Measurements from ENCODE around the gene AKT3.

Gene AKT3

DNA sequence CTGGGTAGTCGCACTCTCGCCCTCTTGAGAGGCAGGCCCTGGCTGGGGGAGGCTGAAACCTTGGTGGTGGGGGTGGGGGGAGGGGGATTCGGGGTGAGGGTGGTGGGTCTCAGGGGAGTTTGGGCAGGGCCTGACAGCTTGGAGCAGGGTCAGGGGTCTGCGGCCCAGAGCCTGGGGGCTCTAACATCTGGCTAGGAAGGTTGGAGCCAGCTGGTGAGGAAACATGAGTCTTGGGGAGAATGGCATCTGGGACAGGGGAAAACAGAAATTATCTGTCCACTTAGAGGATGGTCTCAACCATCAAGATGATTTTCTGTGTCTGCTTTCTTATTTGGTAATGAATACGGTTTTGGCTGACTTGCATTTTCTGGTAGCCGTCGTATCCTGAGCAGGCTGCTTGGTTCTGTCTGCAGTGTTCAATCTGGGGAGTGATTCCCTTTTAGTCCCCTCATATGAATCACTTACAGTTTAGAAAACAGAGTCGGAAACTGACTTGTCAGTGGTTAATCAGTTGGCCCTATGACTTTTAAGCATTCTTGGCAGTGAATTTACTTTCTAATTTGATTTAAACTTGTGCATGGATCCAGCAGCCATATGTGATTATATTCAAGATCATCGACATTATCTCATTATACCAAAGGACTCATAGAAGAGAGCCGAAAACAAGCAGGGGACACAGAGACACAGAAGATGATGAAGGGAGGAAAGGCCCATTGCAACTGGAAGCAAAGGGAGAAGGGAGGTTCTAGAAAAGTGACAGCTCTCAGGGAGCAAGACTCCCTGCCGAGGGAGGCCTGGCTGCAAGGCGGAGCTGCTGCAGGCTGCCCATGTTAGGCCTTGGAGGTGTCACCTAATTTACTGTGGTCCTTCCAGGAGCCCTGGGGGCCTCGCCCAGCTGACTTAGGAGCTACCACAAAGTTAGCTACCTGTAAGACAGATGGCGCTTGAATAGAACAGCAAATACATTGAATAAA lies 356.6 kb downstream of the AKT3 start:
- no peak for DNase-seq (ENCODE audit: extremely low read depth in 1 of 2, low read depth in 1 of 2)

DNA sequence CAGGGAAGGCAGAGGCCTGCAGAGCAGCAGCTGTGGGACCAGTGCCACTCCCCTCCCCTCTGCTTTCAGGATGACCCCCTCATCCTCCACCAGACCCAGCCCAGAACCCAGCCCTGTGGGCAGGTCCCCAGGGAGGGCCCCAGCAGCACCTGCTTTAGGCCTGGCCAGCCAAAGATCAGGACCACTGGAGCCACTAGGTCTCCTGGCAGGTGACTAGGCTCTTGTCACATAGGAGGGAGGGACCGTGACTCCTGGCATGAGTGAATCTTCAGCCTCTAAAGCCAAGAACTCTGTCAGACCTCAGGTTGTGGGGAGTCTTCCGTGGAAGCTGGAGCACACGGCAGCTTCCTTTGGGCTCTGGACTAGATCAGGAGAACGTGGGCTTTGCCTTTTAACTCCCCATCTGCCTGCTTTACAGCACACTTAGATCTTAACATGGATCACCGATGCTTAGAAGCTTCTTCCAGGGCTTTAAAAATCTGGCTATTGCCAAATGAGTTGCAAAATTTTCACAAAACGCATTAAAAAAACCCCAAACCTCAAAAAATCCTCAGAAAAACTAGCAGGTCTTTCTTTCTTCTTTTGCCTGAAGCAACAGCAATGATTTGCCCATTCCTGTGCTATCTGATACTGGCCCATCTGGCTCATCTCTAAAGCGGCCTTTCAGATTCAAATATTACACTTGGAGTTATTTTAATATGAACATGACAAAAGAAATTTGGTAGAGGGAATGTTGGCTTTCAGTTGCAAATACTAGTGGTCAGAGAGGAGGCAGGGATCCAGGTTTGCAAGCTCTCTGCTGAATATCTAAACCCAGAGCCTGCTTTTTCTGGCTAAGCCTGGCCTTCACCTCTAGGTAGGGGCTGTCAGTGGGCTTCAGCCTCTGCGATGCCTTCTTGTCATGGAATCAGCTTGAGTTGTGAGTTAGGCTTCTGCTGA lies 359.0 kb downstream of the AKT3 start:
- no peak for DNase-seq (ENCODE audit: extremely low read depth in 1 of 2, low read depth in 1 of 2)

DNA sequence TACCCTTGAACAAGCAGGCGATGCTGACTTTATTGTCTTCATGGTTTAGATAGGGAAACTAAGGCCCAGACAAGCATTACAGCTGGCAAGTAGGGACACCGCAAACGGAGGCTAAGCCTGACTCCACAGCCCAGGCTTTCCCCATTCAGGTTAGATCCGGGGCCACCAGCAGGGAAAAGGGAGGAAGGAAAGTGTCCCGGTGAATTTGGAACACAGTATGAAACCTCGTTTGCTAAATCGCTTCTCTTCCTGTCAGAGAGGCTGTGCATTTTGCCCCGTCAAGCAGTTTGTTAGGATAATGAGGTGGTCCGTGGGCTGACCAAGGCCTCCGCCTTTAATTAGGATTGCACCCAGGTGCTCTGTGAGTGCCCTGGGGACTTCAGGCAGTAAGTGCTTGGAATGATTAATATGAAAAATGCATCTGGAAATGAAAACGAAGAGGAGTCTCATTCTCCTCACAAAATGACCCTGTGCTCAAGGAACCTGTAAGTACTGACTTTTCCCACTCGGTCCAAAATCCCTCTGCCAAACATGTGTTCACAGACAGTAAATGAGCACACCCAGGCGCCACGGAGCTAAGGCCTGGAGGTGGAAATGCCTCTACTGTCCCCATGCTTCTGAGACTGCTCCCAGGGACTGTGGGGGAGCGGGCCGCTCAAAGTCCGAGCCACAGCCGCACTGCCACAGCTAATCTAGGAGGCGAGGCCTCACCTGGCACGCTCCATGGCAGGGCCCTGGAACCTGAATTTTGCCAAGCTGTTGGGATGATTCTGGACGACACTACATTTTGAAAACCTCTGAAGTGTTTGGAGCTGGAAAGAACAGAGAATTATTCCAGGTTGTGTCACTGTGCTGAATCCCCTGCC lies 360.1 kb downstream of the AKT3 start:
- no peak for DNase-seq (ENCODE audit: extremely low read depth in 1 of 2, low read depth in 1 of 2)

DNA sequence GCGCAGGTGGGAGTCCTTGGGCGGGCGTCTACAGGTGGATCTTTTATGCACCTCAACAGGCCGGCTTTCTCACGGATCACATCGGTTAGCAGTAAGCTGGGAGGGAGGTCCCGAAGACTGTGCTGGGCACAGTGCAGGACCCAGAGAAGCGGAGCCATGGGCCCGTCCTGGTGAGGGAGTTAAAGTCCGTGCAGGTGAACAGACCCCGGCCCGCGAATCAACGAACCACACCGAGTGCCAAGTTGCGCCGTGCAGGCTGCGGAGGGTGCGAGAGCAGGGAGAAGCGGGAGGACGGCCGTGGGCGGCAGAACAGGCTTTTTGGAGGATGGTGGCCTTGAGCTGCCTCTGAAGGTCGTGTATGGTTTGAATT lies 360.9 kb downstream of the AKT3 start:
- DNase-seq (ENCODE audit: extremely low read depth in 1 of 2, low read depth in 1 of 2) = no peak

DNA sequence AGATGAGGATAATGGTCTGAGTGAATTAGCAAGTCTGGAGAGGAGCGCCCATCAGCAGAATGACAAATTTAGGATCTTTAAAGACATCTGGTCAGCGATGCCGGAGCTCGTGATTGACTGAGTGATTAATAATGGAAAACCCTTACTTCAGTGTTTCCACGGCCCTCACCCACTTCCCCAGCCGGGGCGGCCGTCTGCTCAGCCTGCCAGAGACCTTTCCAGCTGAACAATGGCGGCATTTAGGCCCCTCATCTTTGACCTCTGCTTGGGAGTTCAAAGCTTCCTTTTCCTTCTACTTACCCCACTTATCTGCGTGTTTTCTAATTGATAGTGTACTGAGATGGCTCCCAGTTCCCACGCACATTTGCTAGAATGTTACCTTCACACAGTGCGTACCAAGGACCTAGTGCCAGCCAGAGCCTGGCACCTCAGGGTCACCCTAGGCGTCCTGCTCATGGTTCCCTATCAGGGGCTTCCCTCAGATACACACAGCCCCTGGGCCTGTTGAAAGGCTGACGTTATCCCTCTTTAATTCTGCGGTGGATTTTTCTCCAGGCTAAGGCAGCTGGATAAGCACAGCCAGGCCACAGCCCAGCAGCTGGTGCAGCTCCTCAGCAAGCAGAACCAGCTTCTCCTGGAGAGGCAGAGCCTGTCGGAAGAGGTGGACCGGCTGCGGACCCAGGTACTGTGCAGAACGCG lies 361.4 kb downstream of the AKT3 start:
- no peak for DNase-seq (ENCODE audit: extremely low read depth in 1 of 2, low read depth in 1 of 2)

DNA sequence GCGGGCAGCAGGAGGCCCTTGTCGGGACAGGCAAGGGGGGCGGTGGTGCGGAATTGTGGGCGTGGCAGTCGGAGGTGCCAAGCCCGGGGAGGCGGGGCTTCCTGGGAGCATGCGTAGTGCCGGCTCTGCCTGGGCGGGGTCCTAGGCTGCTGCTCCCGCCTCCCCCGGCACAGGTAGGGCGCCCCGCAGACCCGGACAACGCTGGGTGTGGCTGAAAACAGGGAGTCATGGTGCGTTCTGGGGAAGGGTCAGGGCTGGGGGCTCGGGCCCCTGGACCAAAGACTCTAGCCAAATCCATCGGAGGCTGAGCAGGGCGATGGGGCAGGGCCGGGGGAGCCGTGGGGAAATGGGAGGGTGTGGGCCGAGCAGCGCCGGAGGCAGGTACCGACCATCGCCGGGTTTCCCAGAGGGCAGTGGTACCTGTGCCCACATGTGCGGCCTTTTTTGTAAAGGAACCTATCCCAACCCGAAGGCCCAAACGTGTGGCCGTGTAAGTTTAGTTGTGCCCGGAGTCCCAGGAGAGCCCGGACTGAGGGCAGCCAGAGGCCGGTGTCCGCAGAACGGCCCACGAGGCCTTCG lies 362.3 kb downstream of the AKT3 start:
- DNase-seq (ENCODE audit: extremely low read depth in 1 of 2, low read depth in 1 of 2) = no peak

DNA sequence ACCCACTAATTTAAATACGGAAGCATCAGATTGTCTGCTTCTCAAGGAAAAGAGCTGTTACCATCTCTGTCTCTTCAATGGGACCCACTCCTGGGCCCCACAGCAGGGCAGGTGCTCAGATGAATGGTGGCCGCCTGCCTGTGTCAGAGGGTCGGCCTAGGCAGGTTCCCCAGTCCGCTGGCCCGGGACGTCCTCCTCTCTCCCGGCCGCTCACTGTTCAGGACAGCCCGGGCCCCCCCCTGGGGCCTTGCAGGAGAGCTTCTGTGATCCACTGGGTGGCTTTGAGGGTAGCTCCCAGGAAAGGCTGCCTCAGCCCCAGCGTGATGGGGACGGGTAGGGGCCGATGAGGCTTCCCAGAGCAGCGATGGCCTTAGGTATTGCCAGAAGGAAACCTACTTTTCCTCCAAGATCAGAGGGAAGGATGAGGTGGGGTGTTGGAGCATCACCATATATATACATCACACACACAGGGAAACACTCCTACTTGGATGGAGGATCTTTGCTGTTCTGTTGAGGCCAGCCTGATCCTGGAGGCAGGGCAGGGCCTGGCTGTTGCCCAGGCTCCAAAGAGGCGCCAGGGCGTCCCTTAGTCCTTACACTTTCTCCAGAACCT lies 362.9 kb downstream of the AKT3 start:
- no peak for DNase-seq (ENCODE audit: extremely low read depth in 1 of 2, low read depth in 1 of 2)

DNA sequence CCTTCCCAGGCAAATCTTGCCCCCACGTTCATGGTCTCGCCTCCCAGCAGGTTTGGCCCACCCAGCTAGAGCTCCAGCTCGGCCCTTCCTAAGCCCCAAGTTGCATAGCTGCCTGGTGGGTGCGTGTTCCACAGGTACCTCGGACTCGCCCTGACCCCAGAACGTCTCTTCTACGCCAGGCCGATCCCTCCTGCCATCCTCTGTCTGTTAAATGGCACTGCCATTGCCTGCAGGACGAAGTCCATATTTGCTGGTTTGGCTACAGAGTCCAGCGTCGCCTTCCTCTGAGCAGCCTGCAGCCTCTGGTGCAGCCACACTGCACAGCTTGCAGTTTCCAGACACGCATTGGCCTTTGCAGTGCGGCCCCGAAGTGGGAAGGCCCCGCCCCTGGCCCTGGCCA lies 366.1 kb downstream of the AKT3 start:
- DNase-seq (ENCODE audit: extremely low read depth in 1 of 2, low read depth in 1 of 2) = no peak

DNA sequence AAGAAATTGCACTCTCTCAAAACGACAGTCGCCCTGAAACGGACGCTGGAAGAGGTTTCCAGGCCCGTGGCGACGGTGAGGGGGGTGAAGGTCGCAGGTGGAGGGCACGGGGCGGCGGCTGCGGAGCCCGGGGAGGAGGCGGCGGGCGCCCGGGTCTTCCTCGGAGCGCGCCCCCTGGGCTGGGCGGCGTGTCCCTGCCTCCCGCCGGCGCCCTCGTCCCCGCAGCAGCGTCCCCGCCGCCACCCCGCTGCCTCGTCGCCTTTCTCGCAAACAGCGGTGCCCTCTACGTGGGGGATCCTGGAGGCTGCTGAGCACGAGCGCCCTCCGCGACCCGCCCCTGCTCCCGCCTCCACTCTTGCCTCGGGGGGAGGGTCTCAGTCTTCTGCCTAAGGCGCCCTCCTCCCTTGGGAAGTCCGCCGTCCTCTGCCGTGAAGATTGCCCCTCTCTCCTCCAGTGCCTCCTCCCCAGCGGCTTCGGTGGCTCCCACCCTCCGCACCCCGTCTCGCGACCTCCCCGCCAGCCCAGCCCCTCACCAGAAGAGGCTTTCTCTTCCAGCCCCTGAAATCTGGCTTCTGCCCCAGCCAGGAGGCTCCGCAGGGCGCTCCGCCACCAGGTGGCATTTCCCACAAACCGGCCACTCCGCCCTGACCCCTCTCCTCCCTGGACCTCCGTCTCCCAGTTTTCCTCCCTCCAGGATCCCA lies 366.8 kb downstream of the AKT3 start:
- peak in 1 of 2 donors; percentile 6 for DNase-seq (ENCODE audit: extremely low read depth in 1 of 2, low read depth in 1 of 2)

DNA sequence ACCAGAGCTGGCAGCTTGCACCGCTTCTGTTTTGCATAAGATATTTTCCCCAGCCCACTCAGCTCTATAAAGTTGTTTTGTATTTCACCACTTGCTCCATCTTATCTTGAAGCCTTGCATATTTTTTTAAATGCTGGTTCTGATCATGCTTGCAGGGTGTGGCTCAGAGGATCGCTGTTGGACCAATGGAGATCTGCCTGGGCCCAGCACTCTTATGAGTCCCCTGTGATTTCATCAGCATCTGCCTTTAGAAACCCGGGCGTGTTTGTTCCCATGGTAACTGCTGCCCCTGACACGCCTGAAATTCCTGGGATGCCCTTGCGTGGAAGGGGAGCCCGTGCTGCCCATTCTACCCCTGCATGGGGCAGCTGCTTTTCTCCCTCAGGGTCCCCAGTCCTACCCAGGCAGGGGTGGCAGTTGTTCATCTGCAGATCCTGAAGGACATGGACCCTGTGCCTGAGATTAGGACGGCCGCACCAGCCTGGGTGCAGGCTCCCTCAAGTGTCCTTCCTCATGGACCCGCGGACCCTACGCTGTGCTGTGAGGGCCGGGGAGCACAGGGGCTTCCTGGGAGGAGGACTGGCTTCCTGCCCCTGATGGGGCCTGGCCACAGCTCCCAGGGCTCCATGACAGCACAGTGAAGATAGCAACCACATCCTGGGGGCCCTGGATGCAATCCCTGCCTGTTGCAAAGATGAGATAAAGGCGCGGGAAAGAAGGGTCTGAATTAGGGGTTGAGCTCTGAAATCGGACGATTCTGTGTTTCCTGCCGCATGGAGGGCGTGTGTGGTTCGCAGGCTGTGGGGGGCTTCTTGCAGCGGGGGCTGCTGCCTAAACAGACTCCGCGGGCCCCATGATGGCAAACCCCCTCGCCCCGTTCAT lies 367.7 kb downstream of the AKT3 start:
- DNase-seq (ENCODE audit: extremely low read depth in 1 of 2, low read depth in 1 of 2) = no peak

DNA sequence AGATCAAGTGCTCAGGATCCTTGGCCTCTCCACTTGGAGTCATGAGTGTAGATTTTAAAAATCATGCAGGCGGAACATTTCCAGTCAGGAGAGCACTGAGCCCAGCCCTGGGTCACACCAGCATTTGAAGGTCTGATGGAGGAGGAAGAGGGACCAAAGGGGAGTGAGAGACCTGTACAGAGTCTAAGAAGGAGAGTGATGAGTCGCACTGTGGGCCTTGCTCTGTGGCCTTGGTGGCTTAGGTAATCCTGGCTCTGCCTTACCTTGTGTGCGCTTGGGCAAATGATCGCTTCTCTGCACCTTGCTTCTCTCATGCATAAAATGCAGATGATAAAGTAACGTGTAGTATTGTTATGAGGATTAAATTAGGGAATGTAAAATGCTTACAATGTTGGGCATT lies 368.9 kb downstream of the AKT3 start:
- DNase-seq (ENCODE audit: extremely low read depth in 1 of 2, low read depth in 1 of 2) = no peak

DNA sequence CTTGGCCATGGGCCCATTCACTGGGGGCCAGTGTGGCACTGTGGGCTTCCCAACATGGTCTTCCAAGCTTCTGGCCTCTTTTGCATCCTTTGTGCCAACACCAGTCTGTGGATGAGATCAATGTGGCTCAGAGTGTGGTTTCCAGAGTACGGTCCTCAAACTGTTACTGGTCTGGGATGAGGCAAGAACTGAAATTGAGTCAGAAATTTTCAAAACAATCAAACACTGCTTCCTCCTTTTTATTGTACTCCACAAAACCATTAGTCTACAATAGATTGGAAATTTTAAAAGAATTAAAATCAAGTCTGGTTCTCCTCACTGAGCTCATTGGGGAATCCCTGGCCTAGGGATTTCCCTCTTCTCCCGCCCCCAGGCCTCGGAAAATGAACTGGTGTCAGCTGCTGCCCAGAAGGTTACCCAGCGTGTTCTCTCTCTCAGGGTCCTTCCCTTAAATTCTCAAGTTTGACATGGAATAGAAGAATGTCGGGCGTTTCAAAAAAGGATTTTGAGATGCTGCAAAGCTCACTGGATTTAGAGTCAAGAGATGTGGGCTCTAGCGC lies 372.2 kb downstream of the AKT3 start:
- DNase-seq (ENCODE audit: extremely low read depth in 1 of 2, low read depth in 1 of 2) = no peak

DNA sequence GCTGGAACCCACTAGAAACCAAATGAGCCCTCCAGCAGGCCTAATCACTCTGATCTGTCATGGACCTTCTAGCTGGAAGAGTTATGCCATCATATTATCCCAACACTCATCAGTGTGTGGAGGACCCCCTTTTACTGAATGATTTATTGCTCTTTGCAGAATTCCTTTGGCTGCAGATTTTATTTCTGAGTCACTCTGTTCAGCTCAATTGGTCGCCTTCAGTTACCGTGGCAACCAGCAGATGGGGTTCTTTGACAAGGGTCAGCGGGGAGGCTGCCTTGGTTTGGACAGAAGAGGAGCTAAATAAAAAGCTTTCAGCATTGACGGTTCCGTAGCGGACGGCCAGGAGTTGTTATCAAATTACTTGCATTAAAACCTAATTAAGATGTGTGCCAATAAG lies 374.1 kb downstream of the AKT3 start:
- no peak for DNase-seq (ENCODE audit: extremely low read depth in 1 of 2, low read depth in 1 of 2)

DNA sequence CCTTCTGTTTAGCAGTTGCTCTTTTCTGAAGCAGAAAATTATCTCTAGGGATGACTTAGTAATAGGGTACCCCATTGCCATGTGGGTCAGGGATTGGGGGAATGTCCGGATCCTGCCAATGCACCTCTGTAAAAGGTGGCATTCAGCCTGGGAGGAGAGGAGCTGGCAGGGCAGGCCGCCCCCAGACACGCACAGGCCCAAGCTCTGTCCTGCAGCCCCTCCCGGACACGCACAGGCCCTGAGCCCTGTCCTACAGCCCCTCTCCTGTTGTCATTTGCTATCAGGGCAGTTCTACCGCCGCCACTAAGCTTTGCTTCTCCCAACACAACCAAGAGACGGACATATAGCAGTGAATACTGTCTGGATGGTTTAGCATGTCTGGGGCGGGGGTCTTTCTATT lies 375.1 kb downstream of the AKT3 start:
- DNase-seq (ENCODE audit: extremely low read depth in 1 of 2, low read depth in 1 of 2) = no peak

DNA sequence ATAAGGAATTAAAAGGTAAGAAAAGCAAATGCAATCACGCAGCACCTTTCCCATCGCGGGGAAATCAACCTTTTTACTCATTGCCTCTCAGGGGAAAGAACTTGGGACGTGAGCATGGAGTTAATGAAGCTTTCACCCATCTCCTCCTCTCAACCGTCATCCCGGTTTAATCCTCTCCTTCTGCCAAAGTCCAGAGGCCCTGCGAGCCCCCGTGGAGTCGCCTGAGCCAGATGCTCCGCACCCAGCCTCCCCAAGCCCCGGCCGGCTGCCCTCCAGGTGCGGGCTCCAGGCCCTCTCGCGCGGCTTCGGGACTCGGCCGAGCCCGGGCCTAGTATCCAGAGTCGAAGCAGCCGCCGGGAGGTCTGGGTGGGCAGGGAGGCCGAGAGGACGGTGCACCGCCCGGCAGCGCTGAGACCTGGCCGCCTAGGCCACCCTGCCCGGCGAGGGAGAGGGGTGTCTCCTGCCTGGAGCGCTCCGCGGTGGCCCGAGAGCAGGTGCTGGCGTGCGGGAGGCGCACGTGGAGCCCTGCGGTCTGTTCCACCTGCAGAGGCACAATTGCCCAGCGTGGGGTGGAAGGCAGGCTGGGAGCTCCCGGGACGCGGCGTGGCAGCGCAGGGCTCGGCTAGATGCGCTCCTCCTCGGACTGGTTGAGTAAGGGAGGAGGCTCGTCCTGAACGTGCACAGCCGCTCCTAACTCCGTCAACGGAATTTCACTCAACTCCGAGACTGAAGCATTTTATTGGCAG lies 375.7 kb downstream of the AKT3 start:
- no peak for DNase-seq (ENCODE audit: extremely low read depth in 1 of 2, low read depth in 1 of 2)

DNA sequence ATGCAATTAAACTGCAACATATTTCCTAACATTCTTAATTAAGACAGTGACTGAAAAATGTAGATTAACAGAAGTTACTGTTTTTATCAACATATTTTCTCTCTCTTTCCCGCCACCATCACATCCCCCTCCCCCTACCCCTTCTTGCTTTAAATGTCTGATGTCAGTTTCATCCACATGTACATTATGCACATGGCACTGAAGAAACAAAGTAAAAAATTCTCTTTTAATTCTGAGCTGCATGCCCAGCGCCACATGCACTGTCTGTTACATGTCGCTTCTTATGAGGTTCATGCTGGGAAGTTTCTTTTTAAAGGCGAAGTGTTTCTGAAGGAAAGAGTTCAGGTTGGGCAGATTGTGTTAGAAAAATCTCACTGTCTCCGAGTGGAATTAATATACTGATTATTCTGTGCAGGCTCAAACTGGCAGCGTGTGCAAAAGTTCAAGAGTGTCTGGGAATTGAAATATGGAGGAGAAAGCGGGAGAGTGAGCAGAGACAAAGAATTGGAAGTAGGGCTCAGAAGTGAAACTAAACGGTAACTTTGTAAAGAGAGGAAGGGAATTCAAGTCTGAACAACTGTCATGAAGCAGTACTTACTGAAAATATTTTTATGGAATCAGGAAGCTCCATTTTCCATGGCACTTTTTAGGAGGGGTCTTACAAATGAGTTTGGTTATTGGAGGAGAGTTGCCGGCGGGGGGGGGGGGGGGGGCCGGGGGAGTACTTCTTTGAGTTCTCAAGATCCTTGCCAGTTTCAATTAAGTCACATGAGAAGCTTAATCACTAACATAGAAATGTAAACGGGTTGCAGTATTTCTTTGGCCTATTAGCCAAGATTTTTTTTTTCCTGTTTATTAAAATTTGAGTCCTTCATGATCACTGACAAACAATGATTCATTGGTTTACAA lies 376.6 kb downstream of the AKT3 start:
- no peak for DNase-seq (ENCODE audit: extremely low read depth in 1 of 2, low read depth in 1 of 2)

Data from stimulated activated CD8-positive, alpha-beta memory T cell treated with anti-CD3 and anti-CD28 coated beads, Interleukin-7, amount 100 ng/mL, for 48 hours (primary cell).